Measurements from ENCODE around the gene COMMD7. TPM values are rescaled to one million over a fixed set of nuclear protein-coding genes. Genes with fewer than 3 reads are reported as not detected.
A peak's percentile ranks its signal among the peaks of the same experiment; 100 is the strongest.

COMMD7 gene
- total and polyA plus RNA-seq, 9 of the 15 experiments (the other 6 are each of a cell fraction or from before 2014, with no cell fraction given), result 11.9 to 69.1 (median 34.7) TPM

DNA sequence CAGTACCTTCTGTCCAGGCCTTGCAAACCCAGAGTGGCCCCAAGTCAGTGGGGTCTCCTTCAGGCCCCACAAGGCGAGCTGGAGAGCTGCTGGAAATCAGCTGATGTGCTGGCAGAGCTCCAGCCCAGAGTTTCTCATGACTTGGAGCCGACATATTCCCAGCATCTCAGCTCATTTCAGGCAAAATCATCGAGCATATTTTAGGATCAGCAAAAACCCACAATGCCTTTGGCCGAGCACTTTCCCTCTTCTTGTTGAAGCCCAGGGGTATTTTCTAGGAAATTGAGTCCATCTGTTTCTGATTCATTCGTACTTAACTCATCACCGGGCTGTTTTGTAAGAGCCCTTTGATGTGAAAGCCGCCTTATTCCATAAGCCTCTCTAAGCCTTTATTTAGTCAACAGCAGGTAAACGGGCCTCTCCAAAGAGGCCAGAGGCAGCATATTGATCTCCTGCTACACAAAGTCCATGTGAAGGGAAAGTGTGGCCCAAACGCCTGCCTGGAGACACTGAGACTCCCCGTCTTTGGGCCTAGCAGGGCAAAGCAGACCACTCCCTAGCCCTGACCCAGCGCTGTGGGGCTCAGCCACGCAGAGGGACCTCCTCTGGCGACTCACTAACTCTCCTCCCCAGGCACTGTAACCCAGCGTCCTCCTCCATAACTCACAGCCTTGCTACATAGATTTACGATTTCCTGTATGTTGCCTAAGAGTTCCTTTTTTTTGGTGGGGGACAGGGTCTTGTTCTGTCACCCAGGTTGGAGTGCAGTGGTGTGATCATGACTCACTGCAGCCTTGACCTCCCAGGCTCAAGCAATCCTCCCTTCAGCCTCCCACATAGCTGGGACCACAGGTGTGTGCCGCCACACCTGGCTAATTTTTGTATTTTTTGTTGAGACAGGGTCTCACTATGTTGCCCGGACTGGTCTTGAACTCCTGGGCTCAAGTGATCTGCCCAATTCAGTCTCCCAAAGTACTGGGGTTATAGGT, 57.4 kb downstream of the COMMD7 start (continued):
- TF ChIP-seq ZNF318 (IDR thresholded peaks at IDR 0.05; ENCODE audit: borderline replicate concordance in 1 of 2, low read depth in 1 of 2) (no peak), KLF16 (IDR thresholded peaks at IDR 0.05) (peak; percentile 49; the same call in 1 of the 2 replicates), ZMIZ1 (IDR thresholded peaks at IDR 0.05; ENCODE audit: low read depth in 2 of 2, low read length in 2 of 2) (no peak), ZNF124 (CRISPR knock-in tag; IDR thresholded peaks at IDR 0.05) (no peak), ATF4 (CRISPR knock-in tag; IDR thresholded peaks at IDR 0.05) (no peak), RFX7 (CRISPR knock-in tag; IDR thresholded peaks at IDR 0.05) (no peak), TAF7 (tag; IDR thresholded peaks at IDR 0.05) (no peak), MCM2 (IDR thresholded peaks at IDR 0.05; ENCODE audit: low read depth) (no peak), ZNF197 (CRISPR knock-in tag; IDR thresholded peaks at IDR 0.05; ENCODE audit: low read depth) (no peak), CBFA2T3 (IDR thresholded peaks at IDR 0.05) (peak; percentile 74), DACH1 (IDR thresholded peaks at IDR 0.05; ENCODE audit: partially characterized antibody) (peak; percentile 48)
- TF ChIP-seq, protein P1, sequence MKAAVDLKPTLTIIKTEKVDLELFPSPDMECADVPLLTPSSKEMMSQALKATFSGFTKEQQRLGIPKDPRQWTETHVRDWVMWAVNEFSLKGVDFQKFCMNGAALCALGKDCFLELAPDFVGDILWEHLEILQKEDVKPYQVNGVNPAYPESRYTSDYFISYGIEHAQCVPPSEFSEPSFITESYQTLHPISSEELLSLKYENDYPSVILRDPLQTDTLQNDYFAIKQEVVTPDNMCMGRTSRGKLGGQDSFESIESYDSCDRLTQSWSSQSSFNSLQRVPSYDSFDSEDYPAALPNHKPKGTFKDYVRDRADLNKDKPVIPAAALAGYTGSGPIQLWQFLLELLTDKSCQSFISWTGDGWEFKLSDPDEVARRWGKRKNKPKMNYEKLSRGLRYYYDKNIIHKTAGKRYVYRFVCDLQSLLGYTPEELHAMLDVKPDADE (conservative IDR thresholded peaks at IDR 0.05; ENCODE audit: control insufficient read depth, low read depth, low read length), result 0 out of 2 replicates have a peak, but pooled peaks have one; percentile 35
